Stimulated activated effector memory CD8-positive, alpha-beta T cell treated with anti-CD3 and anti-CD28 coated beads, Interleukin-12 subunit alpha, Interleukin-12 subunit beta, amount 100 ng/mL, for 72 hours (primary cell): ENCODE measurements around the gene DUSP16.
A peak's percentile ranks its signal among the peaks of the same experiment; 100 is the strongest.
"Not testable (repeated sequence)": the region's sequence is repeated elsewhere in the genome, so short reads cannot be mapped to it uniquely, and the experiment has no call there.

ENCODE experiments used
- ATAC-seq: fragments of 150-1000 bp; cut with Tn5 transposase; 2 replicates; pipeline ENCODE4 v1.10.0; 2021
- DNase-seq, 2 donors: peaks; one replicate each; pipeline ENCODE4 v3.0.0; 2021 to 2022; ENCODE audit warnings: low spot score in 2 of 2
- H3K27ac Mint-ChIP-seq: one replicate; pipeline ENCODE4 v1.8.0; 2022; ENCODE audit warnings: mild to moderate bottlenecking, mixed read lengths
- H3K36me3 Mint-ChIP-seq: one replicate; pipeline ENCODE4 v1.8.0; 2022; ENCODE audit warnings: mild to moderate bottlenecking, mixed read lengths
- H3K4me1 Mint-ChIP-seq: one replicate; pipeline ENCODE4 v1.8.0; 2022; ENCODE audit warnings: mixed read lengths
- H3K4me3 Mint-ChIP-seq: one replicate; pipeline ENCODE4 v1.8.0; 2022; ENCODE audit warnings: mild to moderate bottlenecking, mixed read lengths
- H3K9me3 Mint-ChIP-seq: one replicate; pipeline ENCODE4 v1.8.0; 2022; ENCODE audit warnings: mixed read lengths

Gene DUSP16

GRCh38 chr12:12487490-12487889 lies 75.2 kb downstream of the DUSP16 start:
- H3K9me3 Mint-ChIP-seq: no peaks in the 10 kb centered on the region
- peaks cover 64% of the 10 kb centered on the region for H3K36me3 Mint-ChIP-seq
- DNase-seq (no peak), ATAC-seq (no peak)
- peak overlapping the region; percentile 27 for H3K4me3 Mint-ChIP-seq
- peak overlapping the region; percentile 99 for H3K27ac Mint-ChIP-seq
- H3K4me1 Mint-ChIP-seq: peaks cover 41% of the 10 kb centered on the region

GRCh38 chr12:12486661-12487240 lies 75.9 kb downstream of the DUSP16 start:
- peak; percentile 80 for ATAC-seq

DNA sequence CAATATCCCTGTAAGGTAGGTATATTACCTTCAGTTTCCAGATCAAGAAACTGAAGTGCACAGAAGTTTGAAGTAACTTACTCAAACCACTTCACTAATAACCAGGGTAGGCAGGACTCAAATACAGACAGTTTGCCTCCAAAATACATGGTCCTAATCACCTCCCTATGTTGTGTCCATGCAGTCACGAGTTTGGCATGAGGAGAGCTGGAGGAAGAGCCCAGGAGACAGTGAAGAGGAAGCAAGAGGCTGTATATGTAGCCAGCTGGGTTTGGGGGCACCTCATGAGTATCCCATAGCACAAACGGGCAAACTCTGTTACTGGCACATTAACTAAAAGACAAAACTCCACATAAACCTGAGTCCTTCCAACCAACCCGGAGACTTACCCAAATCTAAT lies 79.2 kb downstream of the DUSP16 start:
- DNase-seq: no peak
- ATAC-seq: no peak
- peak overlapping the region; percentile 99 for H3K27ac Mint-ChIP-seq
- peak overlapping the region; percentile 77 for H3K4me3 Mint-ChIP-seq
- peaks cover 76% of the 10 kb centered on the region for H3K4me1 Mint-ChIP-seq
- H3K9me3 Mint-ChIP-seq: no peaks in the 10 kb centered on the region
- H3K36me3 Mint-ChIP-seq: peaks cover 100% of the 10 kb centered on the region

More at GRCh38 chr12:12486661-12487240, 75.9 kb downstream of the DUSP16 start:
- Mint-ChIP-seq H3K4me1 (peaks cover 48% of the 10 kb centered on the region), H3K4me3 (peak overlapping the region; percentile 27), H3K9me3 (no peaks in the 10 kb centered on the region), H3K36me3 (peaks cover 72% of the 10 kb centered on the region), H3K27ac (peak overlapping the region; percentile 99)
- no peak for DNase-seq

DNA sequence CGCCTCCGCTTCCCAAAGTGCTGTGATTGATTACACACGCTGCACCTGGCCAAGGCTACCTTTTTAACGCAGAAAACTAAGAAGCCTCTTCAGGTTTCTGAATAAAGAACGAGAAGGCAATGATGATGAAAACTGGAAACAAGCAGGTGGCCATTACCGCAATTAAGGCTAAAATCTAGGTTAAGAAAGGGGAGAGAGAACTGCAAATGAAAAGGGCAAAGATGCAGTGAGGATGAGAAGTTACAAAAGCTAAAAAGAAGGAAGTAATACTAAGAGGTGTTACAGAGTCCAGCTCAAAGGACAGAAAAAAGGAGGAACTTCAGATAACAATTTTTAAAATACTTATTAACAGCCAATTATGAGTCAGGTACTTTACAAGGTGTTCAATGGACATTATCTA lies 79.7 kb downstream of the DUSP16 start:
- ATAC-seq (no peak), DNase-seq (no peak)
- peaks cover 100% of the 10 kb centered on the region for H3K36me3 Mint-ChIP-seq
- peak overlapping the region; percentile 99 for H3K27ac Mint-ChIP-seq
- peaks cover 72% of the 10 kb centered on the region for H3K4me1 Mint-ChIP-seq
- H3K4me3 Mint-ChIP-seq: peak overlapping the region; percentile 77
- no peaks in the 10 kb centered on the region for H3K9me3 Mint-ChIP-seq

DNA sequence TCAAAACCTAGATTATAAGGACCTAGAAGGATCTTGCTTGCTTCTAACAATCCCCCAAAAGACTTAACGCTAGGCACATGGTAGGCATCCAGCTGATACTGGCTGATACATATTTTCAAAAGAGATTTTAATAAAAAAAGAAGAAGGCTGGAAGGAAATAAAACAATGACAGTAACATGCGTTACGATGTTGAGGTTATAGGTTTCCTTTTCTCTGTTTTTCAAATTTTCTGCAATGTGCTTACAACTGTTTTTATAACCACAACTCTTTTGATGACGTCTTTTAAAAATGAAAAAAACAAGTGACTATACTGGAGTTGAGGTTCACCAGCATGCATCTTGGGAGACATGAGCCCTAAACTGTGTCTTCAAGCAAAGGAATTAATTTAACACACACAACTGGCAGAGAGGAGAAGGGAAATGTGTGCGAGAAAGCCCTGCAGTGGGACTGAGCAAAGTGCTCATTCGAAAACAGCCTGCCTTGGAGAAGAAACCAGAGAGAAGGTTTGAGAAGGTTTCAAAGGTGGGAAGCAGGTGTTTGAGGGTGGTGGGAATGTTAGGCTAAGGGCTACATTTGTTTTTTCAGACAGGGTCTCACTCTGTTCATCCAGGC lies 80.4 kb downstream of the DUSP16 start:
- Mint-ChIP-seq H3K4me3 (peak overlapping the region; percentile 77), H3K27ac (peak overlapping the region; percentile 99), H3K4me1 (peaks cover 70% of the 10 kb centered on the region), H3K36me3 (peaks cover 100% of the 10 kb centered on the region), H3K9me3 (no peaks in the 10 kb centered on the region)
- ATAC-seq (peak; percentile 68), DNase-seq (no peak)

DNA sequence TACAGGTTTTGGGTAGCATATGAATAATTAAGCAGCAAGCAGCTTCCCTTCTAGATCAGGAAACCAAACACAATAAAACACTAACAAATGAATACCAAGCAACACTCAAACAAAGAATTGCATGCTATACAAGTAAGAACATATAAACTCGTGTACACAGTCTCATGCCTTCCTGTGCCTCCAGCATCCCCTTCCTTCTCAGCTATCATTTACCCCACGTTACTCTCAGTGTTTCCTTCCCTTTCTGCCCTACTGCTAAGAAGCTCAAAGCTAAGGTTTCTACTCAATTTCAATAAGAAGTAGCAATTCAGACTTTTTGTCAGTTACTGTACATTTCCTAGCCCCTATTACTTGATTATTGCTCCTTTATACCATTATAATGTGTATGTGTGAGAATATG lies 81.0 kb downstream of the DUSP16 start:
- no peak for DNase-seq
- H3K4me1 Mint-ChIP-seq: peaks cover 70% of the 10 kb centered on the region

DNA sequence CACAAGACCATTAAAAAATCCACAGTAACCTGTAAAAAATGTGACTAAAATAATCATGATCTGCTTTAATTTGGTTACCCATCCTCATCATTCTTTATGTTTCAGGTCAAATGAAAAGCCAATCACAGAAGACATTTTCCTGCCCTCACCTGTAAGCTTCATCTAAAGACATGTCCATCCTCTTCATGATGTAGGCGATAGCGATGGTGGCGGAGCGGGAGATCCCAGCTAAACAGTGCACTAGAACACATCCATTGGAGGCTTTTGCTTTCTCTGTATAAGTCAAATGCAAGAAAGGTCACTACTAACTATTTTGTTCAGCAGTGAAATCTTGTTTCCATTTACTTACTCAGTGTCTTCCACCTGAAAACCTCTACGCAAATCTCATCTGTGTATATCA lies 82.6 kb downstream of the DUSP16 start:
- peak overlapping the region; percentile 2 for H3K4me3 Mint-ChIP-seq
- DNase-seq (no peak), ATAC-seq (no peak)
- H3K27ac Mint-ChIP-seq: peak overlapping the region; percentile 99
- peaks cover 100% of the 10 kb centered on the region for H3K36me3 Mint-ChIP-seq
- H3K9me3 Mint-ChIP-seq: no peaks in the 10 kb centered on the region
- peaks cover 80% of the 10 kb centered on the region for H3K4me1 Mint-ChIP-seq

More for the DNA sequence above, 81.0 kb downstream of the DUSP16 start:
- H3K4me3 Mint-ChIP-seq: peak overlapping the region; percentile 77
- peaks cover 100% of the 10 kb centered on the region for H3K36me3 Mint-ChIP-seq
- ATAC-seq: peak; percentile 74
- H3K9me3 Mint-ChIP-seq: no peaks in the 10 kb centered on the region
- peak overlapping the region; percentile 99 for H3K27ac Mint-ChIP-seq

DNA sequence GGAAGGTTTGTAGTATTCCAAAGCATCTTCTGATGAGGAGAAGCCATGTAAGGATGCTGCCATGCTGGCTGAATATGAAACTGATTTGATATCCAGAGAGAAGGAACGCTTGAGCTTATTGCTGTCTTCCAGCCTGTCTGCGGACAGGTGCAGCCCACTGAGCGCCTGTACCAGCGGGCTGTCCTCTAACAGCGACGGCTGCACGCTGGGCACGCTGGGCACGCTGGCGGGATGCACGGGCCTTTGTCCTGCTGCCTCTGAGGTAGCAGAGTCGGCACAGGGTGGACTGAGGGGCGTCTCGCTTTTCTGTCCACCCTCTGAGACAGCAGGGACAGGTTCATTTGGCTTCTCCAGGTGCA lies 85.2 kb downstream of the DUSP16 start:
- H3K4me1 Mint-ChIP-seq: peaks cover 86% of the 10 kb centered on the region
- H3K36me3 Mint-ChIP-seq: peaks cover 96% of the 10 kb centered on the region

GRCh38 chr12:12476857-12477531 lies 85.7 kb downstream of the DUSP16 start:
- Mint-ChIP-seq H3K4me3 (no peak overlapping the region), H3K36me3 (peaks cover 91% of the 10 kb centered on the region), H3K9me3 (no peaks in the 10 kb centered on the region), H3K27ac (peak overlapping the region; percentile 99), H3K4me1 (peaks cover 81% of the 10 kb centered on the region)
- DNase-seq (no peak), ATAC-seq (no peak)

More for the DNA sequence above, 85.2 kb downstream of the DUSP16 start:
- no peak for ATAC-seq
- no peak for DNase-seq
- Mint-ChIP-seq H3K4me3 (no peak overlapping the region), H3K9me3 (no peaks in the 10 kb centered on the region), H3K27ac (peak overlapping the region; percentile 99)

GRCh38 chr12:12474931-12475795 lies 87.5 kb downstream of the DUSP16 start:
- Mint-ChIP-seq H3K4me3 (peak overlapping the region; percentile 71), H3K4me1 (peaks cover 77% of the 10 kb centered on the region), H3K36me3 (peaks cover 90% of the 10 kb centered on the region), H3K27ac (peak overlapping the region; percentile 99), H3K9me3 (no peaks in the 10 kb centered on the region)
- peak; percentile 95 for ATAC-seq
- DNase-seq: peak in 1 of 2 donors; percentile 85

DNA sequence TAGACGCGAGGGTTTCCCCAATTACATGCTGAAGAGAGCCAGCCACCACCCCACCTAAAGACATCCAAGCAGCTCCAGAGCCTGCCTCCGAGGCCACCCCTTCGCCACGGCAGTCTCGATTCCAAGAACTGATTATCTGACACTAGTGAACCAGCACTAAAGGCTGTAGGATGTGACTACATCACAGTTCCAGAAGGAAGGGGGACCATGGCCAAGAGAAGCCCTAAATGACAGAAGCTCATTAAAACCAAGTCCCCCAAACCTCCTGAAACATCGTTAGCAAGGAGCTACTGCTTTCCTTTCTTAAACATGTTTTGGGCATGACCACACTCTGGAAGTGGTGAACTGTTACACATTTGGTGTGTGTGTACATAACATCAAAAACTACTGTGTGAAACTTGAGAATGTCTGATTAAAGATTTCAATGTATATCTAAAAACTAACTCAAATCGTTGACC lies 88.2 kb downstream of the DUSP16 start:
- DNase-seq (peak; percentile 47 to 84), ATAC-seq (peak; percentile 69)
- H3K36me3 Mint-ChIP-seq: peaks cover 90% of the 10 kb centered on the region
- H3K9me3 Mint-ChIP-seq: no peaks in the 10 kb centered on the region
- H3K4me3 Mint-ChIP-seq: peak overlapping the region; percentile 71
- H3K27ac Mint-ChIP-seq: peak overlapping the region; percentile 99
- peaks cover 77% of the 10 kb centered on the region for H3K4me1 Mint-ChIP-seq

DNA sequence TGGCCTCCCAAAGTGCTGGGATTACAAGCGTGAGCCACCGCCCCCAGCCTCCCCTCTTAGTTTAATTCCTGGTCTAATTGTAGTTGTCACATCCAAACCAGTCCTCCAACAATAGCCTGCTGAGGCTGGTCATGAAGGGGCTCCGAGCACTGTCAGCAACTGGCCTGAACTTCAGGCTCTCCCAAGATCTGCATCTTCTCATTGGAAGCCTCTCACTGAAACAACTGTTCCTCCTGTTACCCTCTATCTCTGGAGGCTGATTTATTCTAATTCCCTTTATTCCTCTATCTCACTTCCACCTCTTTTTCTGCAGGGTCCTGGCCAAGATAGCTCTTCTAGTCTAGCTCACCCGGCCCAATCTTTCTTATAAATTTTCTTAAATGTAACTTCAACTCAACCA lies 89.4 kb downstream of the DUSP16 start:
- peak overlapping the region; percentile 99 for H3K27ac Mint-ChIP-seq
- ATAC-seq: no peak
- H3K4me3 Mint-ChIP-seq: peak overlapping the region; percentile 71
- H3K4me1 Mint-ChIP-seq: peaks cover 72% of the 10 kb centered on the region
- no peak for DNase-seq
- H3K9me3 Mint-ChIP-seq: no peaks in the 10 kb centered on the region
- peaks cover 88% of the 10 kb centered on the region for H3K36me3 Mint-ChIP-seq

GRCh38 chr12:12471982-12472961 lies 90.4 kb downstream of the DUSP16 start:
- H3K4me3 Mint-ChIP-seq, H3K9me3 Mint-ChIP-seq, ATAC-seq, DNase-seq: not testable (repeated sequence)
- H3K27ac Mint-ChIP-seq: peak overlapping the region; percentile 99
- H3K4me1 Mint-ChIP-seq: peaks cover 76% of the 10 kb centered on the region
- peaks cover 88% of the 10 kb centered on the region for H3K36me3 Mint-ChIP-seq

GRCh38 chr12:12470751-12471306 lies 91.8 kb downstream of the DUSP16 start:
- peak overlapping the region; percentile 48 for H3K27ac Mint-ChIP-seq
- peaks cover 76% of the 10 kb centered on the region for H3K4me1 Mint-ChIP-seq
- H3K36me3 Mint-ChIP-seq: peaks cover 87% of the 10 kb centered on the region
- no peak for ATAC-seq
- no peak for DNase-seq
- no peak overlapping the region for H3K4me3 Mint-ChIP-seq
- H3K9me3 Mint-ChIP-seq: no peaks in the 10 kb centered on the region
